Tibial artery (tissue), 4 donors: Measurements from ENCODE around the gene RBM20.

ENCODE experiments used
- DNase-seq, 2 donors: peaks; one replicate each; pipeline ENCODE4 v3.0.0-alpha.2; 2019
- H3K27ac ChIP-seq, 2 donors: fragments of 200-600 bp; sonication (generic) in 1 of 2; 1 replicate in 1 of 2; 2 replicates in 1 of 2; pipeline ENCODE4 v1.5.1; 2018 to 2019; ENCODE audit warnings: mild to moderate bottlenecking in 1 of 2
- H3K27me3 ChIP-seq, 2 donors: fragments of 200-600 bp; sonication (generic) in 1 of 2; one replicate each; pipeline versions ENCODE4 v1.5.1 to v1.6.0; 2016 to 2019
- H3K36me3 ChIP-seq, 3 donors: fragments of 200-600 bp; sonication (generic) in 2 of 3; one replicate each; pipeline ENCODE4 v1.5.1; 2016 to 2019; ENCODE audit warnings: mild to moderate bottlenecking in 2 of 3
- H3K4me1 ChIP-seq, 4 donors: fragments of 200-600 bp; sonication (generic) in 2 of 4; 1 replicate in 3 of 4; 2 replicates in 1 of 4; pipeline ENCODE4 v1.5.1; 2016 to 2019
- H3K4me3 ChIP-seq, 2 donors: fragments of 200-600 bp; sonication (generic) in 1 of 2; 1 replicate in 1 of 2; 2 replicates in 1 of 2; pipeline ENCODE4 v1.5.1; 2018 to 2019; ENCODE audit warnings: mild to moderate bottlenecking in 2 of 2
- H3K9me3 ChIP-seq, 3 donors: fragments of 200-600 bp; sonication (generic) in 1 of 3; one replicate each; pipeline ENCODE4 v1.5.1; 2016 to 2019
- CTCF ChIP-seq, 2 experiments: fragments of 200-600 bp in 1 of 2; fragments of 450-650 bp in 1 of 2; IDR thresholded peaks; one replicate each; pipeline ENCODE4 v1.5.1; 2017 to 2019; ENCODE audit warnings: antibody characterized with exemption in 2 of 2, mild to moderate bottlenecking in 1 of 2, moderate library complexity in 1 of 2
- intact Hi-C: fragments of 100-400 bp; cut with DNase I; formaldehyde crosslinking; loops from one replicate; pipeline ENCODE4 v1.15.0; 2023; ENCODE audit warnings: low total_unique reads

RBM20 gene

GRCh38 chr10:110843031-110843430, 198.9 kb downstream of the RBM20 start:
- H3K27ac ChIP-seq = no peak overlapping the region
- H3K4me3 ChIP-seq = no peak overlapping the region
- TF ChIP-seq CTCF (IDR thresholded peaks at IDR 0.05) = no peak
- H3K4me1 ChIP-seq = peaks cover 0 to 33% (median 6%) of the 10 kb centered on the region in 4 donors
- no peaks in the 10 kb centered on the region for H3K27me3 ChIP-seq
- no peaks in the 10 kb centered on the region for H3K36me3 ChIP-seq
- no peak for DNase-seq
- no peaks in the 10 kb centered on the region for H3K9me3 ChIP-seq
- intact Hi-C loops = no loop called here

- H3K4me1 ChIP-seq = peaks cover 0 to 33% (median 4%) of the 10 kb centered on the region in 4 donors
- H3K27ac ChIP-seq = no peak overlapping the region
- H3K36me3 ChIP-seq = no peaks in the 10 kb centered on the region
These were observed 199.9 kb downstream of the RBM20 start for GRCh38 chr10:110843796-110844616.

GRCh38 chr10:110844617-110844881, 200.4 kb downstream of the RBM20 start:
- H3K27ac ChIP-seq = no peak overlapping the region
- H3K9me3 ChIP-seq = no peaks in the 10 kb centered on the region
- intact Hi-C loops = no loop called here
- peaks cover 0 to 33% (median 4%) of the 10 kb centered on the region in 4 donors for H3K4me1 ChIP-seq
- H3K27me3 ChIP-seq = no peaks in the 10 kb centered on the region
- no peak overlapping the region for H3K4me3 ChIP-seq
- DNase-seq = no peak
- no peaks in the 10 kb centered on the region for H3K36me3 ChIP-seq
- TF ChIP-seq CTCF (IDR thresholded peaks at IDR 0.05) = no peak

More at GRCh38 chr10:110843796-110844616, 199.9 kb downstream of the RBM20 start:
- Histone ChIP-seq H3K27me3 (no peaks in the 10 kb centered on the region), H3K4me3 (no peak overlapping the region), H3K9me3 (no peaks in the 10 kb centered on the region)
- no peak for DNase-seq
- no peak for TF ChIP-seq CTCF (IDR thresholded peaks at IDR 0.05)
- intact Hi-C loops = no loop called here

GRCh38 chr10:110845192-110845755, 201.1 kb downstream of the RBM20 start:
- TF ChIP-seq CTCF (IDR thresholded peaks at IDR 0.05) = no peak
- no peak for DNase-seq
- H3K9me3 ChIP-seq = no peaks in the 10 kb centered on the region
- no peaks in the 10 kb centered on the region for H3K27me3 ChIP-seq
- peaks cover 0 to 31% (median 3%) of the 10 kb centered on the region in 4 donors for H3K4me1 ChIP-seq
- no peak overlapping the region for H3K4me3 ChIP-seq
- H3K27ac ChIP-seq = no peak overlapping the region
- intact Hi-C loops = no loop called here
- no peaks in the 10 kb centered on the region for H3K36me3 ChIP-seq

- intact Hi-C loops = no loop called here
- TF ChIP-seq CTCF (IDR thresholded peaks at IDR 0.05) = no peak
- Histone ChIP-seq H3K27me3 (no peaks in the 10 kb centered on the region), H3K27ac (no peak overlapping the region), H3K4me1 (peaks cover 0 to 24% (median 0%) of the 10 kb centered on the region in 4 donors), H3K4me3 (no peak overlapping the region), H3K36me3 (no peaks in the 10 kb centered on the region), H3K9me3 (no peaks in the 10 kb centered on the region)
- DNase-seq = no peak
These were observed 201.9 kb downstream of the RBM20 start for GRCh38 chr10:110845756-110846620.
